A673 (cell line): Measurements from ENCODE around the gene IMMP2L.

Experiments used
- EZH2 ChIP-seq: fragments of 200-600 bp; sonication (generic); IDR thresholded peaks from 2 replicates; pipeline ENCODE4 v1.6.1; 2017; ENCODE audit warnings: borderline replicate concordance, low read depth, mild to moderate bottlenecking, mixed read lengths, antibody characterized with exemption, low read length; ENCODE audit not compliant: poor library complexity, severe bottlenecking
- TF ChIP-seq, protein P1 (sequence below): fragments of 300-800, 200-600 bp; sonication (generic); conservative IDR thresholded peaks from 2 replicates; pipeline ENCODE4 v1.5.1; 2017; ENCODE audit warnings: low read depth, mild to moderate bottlenecking, antibody characterized with exemption, low read length, moderate library complexity, mixed read lengths

DNA sequence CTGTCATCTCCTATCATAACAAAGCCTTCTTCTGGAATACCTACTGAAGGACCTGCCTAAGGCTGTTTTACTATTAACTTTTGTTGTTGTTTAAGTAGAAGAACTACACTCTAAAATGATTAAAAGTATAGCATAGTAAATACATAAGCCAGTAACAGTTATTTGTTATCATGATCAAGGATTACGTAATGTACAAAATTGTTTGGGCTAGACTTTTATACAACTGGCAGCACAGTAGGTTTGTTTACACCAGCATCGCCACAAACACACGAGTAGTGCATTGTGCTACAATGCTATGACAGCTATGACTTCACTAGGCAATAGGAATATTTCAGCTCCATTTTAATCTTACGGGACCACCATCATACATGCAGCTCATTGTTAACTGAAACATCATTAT, 302.3 kb downstream of the IMMP2L start:
- TF ChIP-seq, protein P1, sequence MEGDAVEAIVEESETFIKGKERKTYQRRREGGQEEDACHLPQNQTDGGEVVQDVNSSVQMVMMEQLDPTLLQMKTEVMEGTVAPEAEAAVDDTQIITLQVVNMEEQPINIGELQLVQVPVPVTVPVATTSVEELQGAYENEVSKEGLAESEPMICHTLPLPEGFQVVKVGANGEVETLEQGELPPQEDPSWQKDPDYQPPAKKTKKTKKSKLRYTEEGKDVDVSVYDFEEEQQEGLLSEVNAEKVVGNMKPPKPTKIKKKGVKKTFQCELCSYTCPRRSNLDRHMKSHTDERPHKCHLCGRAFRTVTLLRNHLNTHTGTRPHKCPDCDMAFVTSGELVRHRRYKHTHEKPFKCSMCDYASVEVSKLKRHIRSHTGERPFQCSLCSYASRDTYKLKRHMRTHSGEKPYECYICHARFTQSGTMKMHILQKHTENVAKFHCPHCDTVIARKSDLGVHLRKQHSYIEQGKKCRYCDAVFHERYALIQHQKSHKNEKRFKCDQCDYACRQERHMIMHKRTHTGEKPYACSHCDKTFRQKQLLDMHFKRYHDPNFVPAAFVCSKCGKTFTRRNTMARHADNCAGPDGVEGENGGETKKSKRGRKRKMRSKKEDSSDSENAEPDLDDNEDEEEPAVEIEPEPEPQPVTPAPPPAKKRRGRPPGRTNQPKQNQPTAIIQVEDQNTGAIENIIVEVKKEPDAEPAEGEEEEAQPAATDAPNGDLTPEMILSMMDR: no peak
- no peak for TF ChIP-seq EZH2
